Measurements from ENCODE around the gene BMERB1. TPM values are rescaled to one million over a fixed set of nuclear protein-coding genes. Genes with fewer than 3 reads are reported as not detected.

BMERB1 gene
- total RNA-seq = 108 and 128 TPM in 2 replicates

DNA sequence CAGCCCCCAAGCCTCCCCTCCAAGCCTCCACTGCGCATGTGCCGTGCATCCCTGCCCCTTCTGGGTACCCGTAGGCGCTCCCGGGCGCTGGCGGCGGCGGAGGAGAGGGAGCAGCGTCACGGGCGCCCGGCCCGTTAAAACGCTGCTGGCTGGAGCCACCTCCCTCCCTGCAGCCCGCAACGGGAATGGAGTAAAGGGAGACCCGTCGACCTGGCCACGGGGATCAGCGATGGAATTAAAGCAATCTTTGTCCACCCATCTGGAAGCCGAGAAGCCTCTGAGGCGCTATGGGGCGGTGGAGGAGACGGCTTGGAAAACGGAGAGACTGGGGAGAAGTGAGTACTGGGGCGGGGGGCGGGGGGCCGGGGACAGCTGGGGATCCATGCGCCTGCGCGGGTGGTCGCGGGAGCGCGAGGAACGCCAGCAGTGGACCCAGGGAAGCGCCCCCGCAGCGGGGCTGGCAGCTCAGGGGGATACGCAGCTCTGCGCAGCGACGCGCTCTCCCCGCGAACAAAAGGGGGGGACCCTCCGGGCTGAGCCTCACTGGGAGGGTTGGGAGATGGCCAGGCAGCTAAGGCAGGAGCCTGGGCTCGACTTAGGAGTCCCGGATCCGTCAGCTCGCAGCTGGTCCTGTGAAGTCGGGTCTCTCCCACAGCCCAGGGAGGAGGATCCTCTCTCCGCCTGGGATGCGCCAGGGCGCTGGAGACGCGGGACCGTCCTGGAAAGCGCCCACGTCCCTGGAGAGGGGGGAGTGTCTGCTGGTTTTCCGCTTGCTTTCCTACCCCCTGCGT is at the start of gene BMERB1:
TSS of gene BMERB1 (plus strand) at position 164 of the 791 bp plus-strand sequence. CDS start at position 230, 66 bp downstream.

DNA sequence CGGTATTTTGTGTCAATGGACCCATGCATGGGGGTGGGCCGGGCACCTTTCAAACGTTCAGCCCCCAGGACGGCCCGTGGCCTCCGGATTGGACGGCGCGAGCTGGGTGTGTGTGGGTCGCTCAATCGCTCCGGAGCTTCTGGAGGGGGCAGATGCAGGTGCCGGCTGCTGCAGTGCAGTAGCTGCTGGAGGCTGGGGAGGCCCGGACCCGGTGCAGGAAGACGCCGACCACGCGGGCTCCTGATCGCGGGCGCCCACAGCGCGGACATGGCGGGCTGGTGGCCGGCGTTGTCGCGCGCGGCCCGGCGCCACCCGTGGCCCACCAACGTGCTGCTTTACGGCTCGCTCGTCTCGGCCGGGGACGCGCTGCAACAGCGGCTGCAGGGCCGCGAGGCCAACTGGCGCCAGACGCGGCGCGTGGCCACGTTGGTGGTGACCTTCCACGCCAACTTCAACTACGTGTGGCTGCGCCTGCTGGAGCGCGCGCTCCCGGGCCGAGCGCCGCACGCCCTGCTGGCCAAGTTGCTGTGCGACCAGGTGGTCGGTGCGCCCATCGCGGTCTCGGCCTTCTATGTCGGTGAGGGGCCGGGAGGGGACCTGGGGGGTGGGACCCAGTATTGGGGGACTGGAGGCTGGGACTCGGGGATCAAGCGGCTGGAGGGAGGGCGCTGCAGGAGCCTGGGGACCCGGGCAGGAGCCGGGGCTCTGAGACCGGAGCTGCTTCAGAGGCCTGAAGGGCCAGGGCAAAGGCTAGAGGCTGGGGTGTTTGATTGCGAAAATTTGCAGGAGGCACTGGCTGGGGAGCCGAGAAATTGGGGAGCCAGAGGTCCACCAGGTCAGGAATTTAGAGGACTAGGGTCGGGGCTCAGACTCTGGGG is 38.5 kb upstream of the BMERB1 start, which contains the start of gene MPV17L:
TSS of gene MPV17L (plus strand) at position 124 of the 878 bp plus-strand sequence. CDS start at position 268, 144 bp downstream.

Other genes starting within 250 kb of the BMERB1 start
- 0.36 TPM in 1 of 2 replicates, not detected in the other for gene NPIPA5, start 56.3 kb upstream of the BMERB1 start, total RNA-seq
- gene MPV17L, start 38.8 kb upstream of the BMERB1 start, total RNA-seq = 1.1 and 1.3 TPM in 2 replicates
- 15.1 and 24.3 TPM in 2 replicates for gene MARF1, start 208.6 kb downstream of the BMERB1 start, total RNA-seq
- gene NDE1, start 215.7 kb downstream of the BMERB1 start, total RNA-seq = 34.4 and 43.6 TPM in 2 replicates